SJCRH30 (cell line): ENCODE measurements around the gene SNX24. TPM values are rescaled to one million over a fixed set of nuclear protein-coding genes. Genes with fewer than 3 reads are reported as not detected.
A peak's percentile ranks its signal among the peaks of the same experiment; 100 is the strongest.

Experiments used
- DNase-seq, 2 experiments: peaks; one replicate each; pipeline ENCODE4 v3.0.0-alpha.2; 2015 to 2020
- H3K27ac ChIP-seq: fragments of 250-450 bp; sonication (Bioruptor Pico); 2 replicates; pipeline ENCODE4 v1.5.1; 2020; ENCODE audit warnings: mild to moderate bottlenecking, moderate library complexity
- H3K27me3 ChIP-seq: fragments of 250-450 bp; sonication (Bioruptor Pico); 2 replicates; pipeline ENCODE4 v1.5.1; 2020; ENCODE audit warnings: mild to moderate bottlenecking, moderate library complexity
- H3K36me3 ChIP-seq: fragments of 250-450 bp; sonication (Bioruptor Pico); 2 replicates; pipeline ENCODE4 v1.5.1; 2020; ENCODE audit warnings: mild to moderate bottlenecking, moderate library complexity
- H3K4me1 ChIP-seq: fragments of 250-450 bp; sonication (Bioruptor Pico); 2 replicates; pipeline ENCODE4 v1.5.1; 2020; ENCODE audit warnings: mild to moderate bottlenecking, moderate library complexity
- H3K4me3 ChIP-seq: fragments of 250-450 bp; sonication (Bioruptor Pico); 2 replicates; pipeline ENCODE4 v1.5.1; 2020; ENCODE audit warnings: mild to moderate bottlenecking, moderate library complexity
- H3K9me3 ChIP-seq: fragments of 250-450 bp; sonication (Bioruptor Pico); replicated peaks from 2 replicates; pipeline ENCODE4 v1.5.1; 2020; ENCODE audit warnings: mild to moderate bottlenecking, moderate library complexity
- total RNA-seq: library from RNA; depleted of rRNA; stranded (reverse); fragments of >200 nt; shearing (Covaris generic); gene quantifications from 2 replicates; pipeline ENCODE4 v1.2.3, GENCODE V29; 2014

The SNX24 gene
- total RNA-seq, 1 experiment from 2014 or later: 22.5 TPM

GRCh38 chr5:122921826-122922225 is 76.4 kb downstream of the SNX24 start:
- Histone ChIP-seq H3K36me3 (no peaks in the 10 kb centered on the region), H3K4me3 (no peak overlapping the region), H3K27me3 (no peaks in the 10 kb centered on the region), H3K27ac (no peak overlapping the region), H3K4me1 (no peaks in the 10 kb centered on the region), H3K9me3 (no peaks in the 10 kb centered on the region)
- no peak for DNase-seq

GRCh38 chr5:122924203-122924602 is 78.8 kb downstream of the SNX24 start:
- no peak overlapping the region for H3K27ac ChIP-seq
- no peaks in the 10 kb centered on the region for H3K9me3 ChIP-seq
- DNase-seq: no peak
- H3K36me3 ChIP-seq: no peaks in the 10 kb centered on the region
- no peak overlapping the region for H3K4me3 ChIP-seq
- H3K4me1 ChIP-seq: no peaks in the 10 kb centered on the region
- H3K27me3 ChIP-seq: no peaks in the 10 kb centered on the region

GRCh38 chr5:122924719-122925395 is 79.4 kb downstream of the SNX24 start:
- no peak overlapping the region for H3K4me3 ChIP-seq
- H3K36me3 ChIP-seq: no peaks in the 10 kb centered on the region
- H3K4me1 ChIP-seq: no peaks in the 10 kb centered on the region
- H3K27ac ChIP-seq: no peak overlapping the region
- no peak for DNase-seq
- no peaks in the 10 kb centered on the region for H3K9me3 ChIP-seq
- no peaks in the 10 kb centered on the region for H3K27me3 ChIP-seq

- no peaks in the 10 kb centered on the region for H3K4me1 ChIP-seq
- no peaks in the 10 kb centered on the region for H3K27me3 ChIP-seq
- H3K27ac ChIP-seq: no peak overlapping the region
- no peaks in the 10 kb centered on the region for H3K9me3 ChIP-seq
- H3K4me3 ChIP-seq: no peak overlapping the region
- no peaks in the 10 kb centered on the region for H3K36me3 ChIP-seq
- DNase-seq: no peak
These were observed 83.6 kb downstream of the SNX24 start for GRCh38 chr5:122929001-122929400.

- no peak for DNase-seq
- Histone ChIP-seq H3K36me3 (no peaks in the 10 kb centered on the region), H3K27ac (no peak overlapping the region), H3K9me3 (no peaks in the 10 kb centered on the region), H3K4me3 (no peak overlapping the region), H3K27me3 (no peaks in the 10 kb centered on the region), H3K4me1 (no peaks in the 10 kb centered on the region)
These were observed 84.6 kb downstream of the SNX24 start for GRCh38 chr5:122929980-122930379.

- Histone ChIP-seq H3K4me1 (no peaks in the 10 kb centered on the region), H3K27ac (no peak overlapping the region)
- no peak for DNase-seq
These were observed 88.5 kb downstream of the SNX24 start for GRCh38 chr5:122933956-122934355.

GRCh38 chr5:122936088-122936487 is 90.7 kb downstream of the SNX24 start:
- no peaks in the 10 kb centered on the region for H3K4me1 ChIP-seq
- DNase-seq: no peak
- H3K27ac ChIP-seq: no peak overlapping the region
- H3K4me3 ChIP-seq: no peak overlapping the region
- H3K9me3 ChIP-seq: no peaks in the 10 kb centered on the region
- no peaks in the 10 kb centered on the region for H3K27me3 ChIP-seq
- no peaks in the 10 kb centered on the region for H3K36me3 ChIP-seq

More at GRCh38 chr5:122933956-122934355, 88.5 kb downstream of the SNX24 start:
- Histone ChIP-seq H3K9me3 (no peaks in the 10 kb centered on the region), H3K4me3 (no peak overlapping the region), H3K27me3 (no peaks in the 10 kb centered on the region), H3K36me3 (no peaks in the 10 kb centered on the region)

- Histone ChIP-seq H3K27me3 (no peaks in the 10 kb centered on the region), H3K9me3 (no peaks in the 10 kb centered on the region), H3K4me3 (no peak overlapping the region), H3K4me1 (no peaks in the 10 kb centered on the region), H3K27ac (no peak overlapping the region), H3K36me3 (no peaks in the 10 kb centered on the region)
- DNase-seq: no peak
These were observed 92.5 kb downstream of the SNX24 start for GRCh38 chr5:122937914-122938313.

GRCh38 chr5:122940890-122941289 is 95.5 kb downstream of the SNX24 start:
- Histone ChIP-seq H3K27ac (no peak overlapping the region), H3K36me3 (no peaks in the 10 kb centered on the region), H3K9me3 (no peaks in the 10 kb centered on the region), H3K4me1 (no peaks in the 10 kb centered on the region; the same call in 1 of the 2 replicates), H3K27me3 (no peaks in the 10 kb centered on the region), H3K4me3 (no peak overlapping the region)
- DNase-seq: no peak

GRCh38 chr5:122941737-122942136 is 96.3 kb downstream of the SNX24 start:
- no peak overlapping the region for H3K4me3 ChIP-seq
- H3K27ac ChIP-seq: no peak overlapping the region
- H3K27me3 ChIP-seq: no peaks in the 10 kb centered on the region
- H3K36me3 ChIP-seq: no peaks in the 10 kb centered on the region
- no peaks in the 10 kb centered on the region; the same call in 1 of the 2 replicates for H3K4me1 ChIP-seq
- no peaks in the 10 kb centered on the region for H3K9me3 ChIP-seq
- no peak for DNase-seq

GRCh38 chr5:122942164-122942914 is 96.9 kb downstream of the SNX24 start:
- H3K36me3 ChIP-seq: no peaks in the 10 kb centered on the region
- peak in 1 of 2 experiments; percentile 9 for DNase-seq
- no peaks in the 10 kb centered on the region for H3K27me3 ChIP-seq
- H3K9me3 ChIP-seq: no peaks in the 10 kb centered on the region
- no peak overlapping the region for H3K27ac ChIP-seq
- no peaks in the 10 kb centered on the region; the same call in 1 of the 2 replicates for H3K4me1 ChIP-seq
- H3K4me3 ChIP-seq: no peak overlapping the region

GRCh38 chr5:122943050-122943698 is 97.8 kb downstream of the SNX24 start:
- Histone ChIP-seq H3K27ac (no peak overlapping the region), H3K36me3 (no peaks in the 10 kb centered on the region), H3K27me3 (no peaks in the 10 kb centered on the region), H3K4me1 (no peaks in the 10 kb centered on the region; the same call in 1 of the 2 replicates), H3K4me3 (no peak overlapping the region), H3K9me3 (no peaks in the 10 kb centered on the region)
- DNase-seq: no peak

- Histone ChIP-seq H3K4me3 (no peak overlapping the region), H3K4me1 (no peaks in the 10 kb centered on the region; the same call in 1 of the 2 replicates), H3K9me3 (no peaks in the 10 kb centered on the region), H3K27me3 (no peaks in the 10 kb centered on the region), H3K27ac (no peak overlapping the region), H3K36me3 (no peaks in the 10 kb centered on the region)
- DNase-seq: no peak
These were observed 98.6 kb downstream of the SNX24 start for GRCh38 chr5:122944051-122944450.

- Histone ChIP-seq H3K27me3 (no peaks in the 10 kb centered on the region), H3K36me3 (no peaks in the 10 kb centered on the region; the same call in 1 of the 2 replicates), H3K4me3 (no peak overlapping the region), H3K4me1 (no peaks in the 10 kb centered on the region; the same call in 1 of the 2 replicates), H3K9me3 (no peaks in the 10 kb centered on the region), H3K27ac (no peak overlapping the region)
- DNase-seq: no peak
These were observed 102.0 kb downstream of the SNX24 start for GRCh38 chr5:122947372-122947771.

GRCh38 chr5:122947772-122948171 is 102.4 kb downstream of the SNX24 start:
- H3K36me3 ChIP-seq: no peaks in the 10 kb centered on the region; the same call in 1 of the 2 replicates
- DNase-seq: no peak
- no peak overlapping the region for H3K27ac ChIP-seq
- H3K27me3 ChIP-seq: no peaks in the 10 kb centered on the region
- H3K4me1 ChIP-seq: no peaks in the 10 kb centered on the region; the same call in 1 of the 2 replicates
- no peaks in the 10 kb centered on the region for H3K9me3 ChIP-seq
- H3K4me3 ChIP-seq: no peak overlapping the region
